Muscle of arm (tissue), 12 donors: Measurements from ENCODE around the gene ARID1B. TPM values are rescaled to one million over a fixed set of nuclear protein-coding genes. Genes with fewer than 3 reads are reported as not detected.

Experiments
- DNase-seq: peaks from one replicate; pipeline ENCODE4 v3.0.0-alpha.2; 2013
- polyA plus RNA-seq, 12 donors: library from polyadenylated mRNA; unstranded; fragments of 120-200 nt; gene quantifications; one replicate each; pipeline ENCODE4 v1.2.1, GENCODE V29; 2013; ENCODE audit not compliant: insufficient read length in 12 of 12

Gene ARID1B
- polyA plus RNA-seq, 12 donors: 54.3 to 377 (median 68.6) TPM

DNA sequence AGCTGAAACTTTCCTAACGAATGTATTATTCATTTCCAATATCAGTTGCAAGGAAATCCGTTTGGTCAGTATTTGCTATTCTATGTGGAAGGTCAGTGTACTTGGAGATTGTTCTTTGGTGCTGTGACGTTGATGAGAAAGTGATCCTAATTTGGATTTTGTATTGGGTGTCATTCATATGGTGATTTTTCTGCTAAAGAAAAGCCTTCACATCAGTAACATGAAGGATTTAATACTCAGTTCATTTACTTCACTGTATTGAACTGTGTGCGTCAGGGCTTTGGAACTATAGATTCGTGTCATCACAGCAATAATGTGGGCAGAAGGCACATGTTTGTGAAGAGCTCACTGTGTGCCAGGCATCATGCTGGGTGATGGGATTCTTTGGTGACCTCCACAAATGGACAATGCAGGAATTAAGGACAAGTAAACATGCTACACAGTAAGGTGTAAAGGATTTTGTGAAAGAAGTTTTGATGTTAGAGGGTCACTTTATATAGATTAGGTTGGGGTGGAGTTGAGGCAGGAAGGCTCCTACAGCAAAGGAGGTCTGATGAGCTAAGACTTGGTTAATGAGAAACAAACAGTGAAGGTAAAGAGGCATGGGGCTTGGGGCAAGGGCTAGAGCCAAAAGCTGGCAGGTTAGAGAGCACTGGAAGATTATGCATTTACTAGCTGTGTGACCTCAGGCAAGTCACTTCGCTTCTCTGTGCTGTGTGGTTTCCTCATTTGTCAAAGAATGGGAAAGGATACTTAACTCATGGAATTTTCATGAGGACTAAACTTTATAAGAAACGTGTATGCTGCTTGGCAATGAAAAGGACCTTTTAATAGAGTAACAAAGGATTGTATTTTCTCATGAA lies 12.1 kb downstream of the ARID1B start:
- DNase-seq: no peak

DNA sequence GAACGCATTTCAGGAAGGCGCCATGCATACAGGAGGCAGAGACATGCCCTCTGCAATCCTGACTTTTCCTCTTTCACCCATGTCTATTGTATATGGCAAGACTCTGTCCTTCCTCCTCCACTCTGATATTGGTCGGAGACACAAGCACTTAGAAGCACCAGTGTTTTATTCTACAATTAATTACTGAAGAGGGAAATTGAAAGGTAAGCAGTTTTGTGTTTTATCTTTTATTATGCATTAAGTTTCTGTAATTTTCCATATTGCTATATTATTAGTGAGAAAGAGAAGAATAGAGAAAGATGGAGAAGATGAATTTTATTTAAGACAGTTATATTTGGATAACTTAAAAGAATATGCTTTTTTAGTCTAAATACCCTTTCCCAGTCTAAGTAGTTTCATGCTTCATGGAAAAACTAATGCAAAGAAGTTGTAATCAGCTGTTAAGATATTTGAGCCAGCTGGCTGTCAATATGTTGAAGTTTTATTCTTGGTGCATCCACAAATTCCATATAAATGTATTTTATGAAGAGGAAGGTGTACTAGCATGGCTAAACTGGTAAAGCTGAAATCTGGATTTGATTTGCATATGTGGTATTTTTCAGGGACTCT lies 13.6 kb downstream of the ARID1B start:
- no peak for DNase-seq

DNA sequence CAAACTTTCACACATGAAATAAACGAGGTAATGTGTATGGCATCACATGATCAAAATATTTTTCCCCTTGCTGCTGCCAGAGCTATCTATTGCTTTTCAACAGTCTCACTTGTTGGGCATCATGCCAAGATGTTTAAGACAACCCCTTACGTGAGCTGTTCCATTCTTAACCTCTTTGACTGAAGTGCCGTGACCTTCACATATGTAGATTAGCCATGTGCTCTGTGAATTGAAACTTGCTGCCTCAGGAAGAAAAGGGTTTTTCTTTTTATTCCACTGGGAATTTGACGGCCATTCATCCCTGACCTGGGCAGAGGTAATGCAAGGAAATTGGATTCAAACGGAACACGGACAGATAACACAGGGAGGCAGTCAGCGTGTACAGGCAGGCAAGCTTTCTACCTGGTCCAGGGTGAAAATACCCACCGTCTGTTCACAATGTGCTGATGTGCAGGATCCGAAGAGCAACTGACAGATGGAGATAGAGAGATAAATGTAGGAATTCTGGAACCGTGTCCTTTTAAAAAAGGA lies 14.2 kb downstream of the ARID1B start:
- DNase-seq: peak; percentile 37

DNA sequence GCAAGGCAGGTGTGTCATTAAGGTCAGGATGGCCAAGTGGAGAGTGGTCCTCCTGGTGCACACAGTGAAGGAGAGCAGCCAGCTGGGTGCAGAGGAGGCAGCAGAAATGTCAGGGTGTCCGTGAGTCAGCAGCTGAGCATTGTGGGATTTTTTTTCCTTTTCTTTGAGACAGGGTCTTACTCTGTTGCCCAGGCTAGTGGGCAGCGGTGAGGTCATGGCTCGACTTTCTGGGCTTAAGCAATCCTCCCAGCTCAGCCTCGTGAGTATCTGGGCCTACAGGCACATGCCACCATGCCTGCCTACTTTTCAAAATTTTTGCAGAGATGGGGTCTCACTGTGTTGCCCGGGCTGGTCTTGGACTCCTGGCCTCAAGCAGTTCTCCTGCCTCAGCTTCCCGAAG lies 16.0 kb downstream of the ARID1B start:
- DNase-seq: no peak

DNA sequence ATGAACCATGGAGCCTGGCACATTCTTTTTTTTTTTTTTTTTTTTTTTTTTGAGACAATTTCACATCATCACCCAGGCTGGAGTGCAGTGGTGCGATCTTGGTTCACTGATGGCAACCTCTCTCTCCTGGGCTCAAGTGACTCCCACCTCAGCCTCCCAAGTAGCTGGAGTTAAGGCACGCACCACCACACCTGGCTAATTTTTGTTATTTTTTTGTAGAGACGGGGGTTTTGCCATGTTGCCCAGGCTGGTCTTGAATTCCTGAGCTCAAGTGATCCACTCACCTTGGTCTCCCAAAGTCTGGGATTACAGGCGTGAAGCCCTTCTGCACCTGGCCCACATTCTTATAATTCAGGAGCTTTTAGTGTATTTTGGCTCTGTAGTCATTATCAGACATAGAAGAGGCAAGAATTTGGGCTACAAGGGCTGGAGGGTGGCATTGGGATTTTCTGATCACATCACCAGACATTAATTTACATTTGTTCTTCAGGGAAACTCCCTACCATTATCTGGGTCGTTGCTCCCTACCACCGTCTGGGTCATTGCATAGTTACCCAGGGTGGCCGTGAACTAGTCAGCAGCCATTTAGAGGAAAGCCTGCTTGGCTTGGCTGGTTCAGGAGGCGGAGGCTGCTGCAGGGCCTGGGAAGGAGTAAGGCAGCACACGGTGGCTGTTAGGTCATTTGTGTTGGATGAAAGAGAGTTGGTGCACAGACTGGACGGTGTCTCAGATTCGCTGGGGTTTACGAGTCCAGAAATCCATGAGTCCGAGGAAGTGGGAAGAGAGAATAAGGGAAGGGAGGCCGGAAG lies 17.6 kb downstream of the ARID1B start:
- DNase-seq: no peak

DNA sequence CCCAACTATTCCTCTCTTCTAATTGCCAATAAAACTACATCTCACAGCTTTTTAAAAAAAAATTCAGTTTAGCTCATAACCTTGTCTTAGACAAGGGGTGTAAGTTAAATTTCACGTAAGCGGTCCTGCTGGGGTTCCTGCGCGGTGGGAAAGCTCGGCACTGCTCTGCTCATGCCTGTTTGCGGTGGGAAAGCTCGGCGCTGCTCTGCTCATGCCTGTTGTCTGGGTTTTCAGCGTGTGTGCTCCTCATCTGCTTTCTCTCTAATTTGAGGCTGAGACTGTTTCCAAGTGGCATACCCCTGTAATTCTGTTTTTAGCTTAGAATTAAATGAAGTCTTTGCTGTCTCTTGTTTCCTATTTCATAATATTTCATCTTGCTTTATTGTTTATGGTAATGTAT lies 18.6 kb downstream of the ARID1B start:
- no peak for DNase-seq

DNA sequence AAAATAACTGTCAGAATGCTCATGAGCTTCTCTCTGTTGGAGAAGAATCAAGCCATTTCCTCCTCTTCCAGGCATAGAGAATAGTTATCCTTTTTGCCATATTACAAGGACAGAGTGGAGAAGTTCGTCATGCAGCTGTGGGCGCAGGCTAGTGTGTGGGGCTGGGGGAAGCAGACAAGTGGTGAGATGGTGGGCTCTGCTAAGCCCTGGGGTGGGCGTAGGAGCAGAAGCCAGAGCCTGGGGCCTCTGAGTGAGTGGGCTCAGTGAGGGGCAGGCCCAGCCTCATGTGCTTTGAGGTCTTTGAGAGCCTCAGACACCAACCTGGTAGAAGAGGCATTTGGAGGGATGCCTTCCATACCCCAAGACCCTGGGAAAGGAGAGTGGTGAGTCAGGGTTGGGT lies 19.4 kb downstream of the ARID1B start:
- no peak for DNase-seq

DNA sequence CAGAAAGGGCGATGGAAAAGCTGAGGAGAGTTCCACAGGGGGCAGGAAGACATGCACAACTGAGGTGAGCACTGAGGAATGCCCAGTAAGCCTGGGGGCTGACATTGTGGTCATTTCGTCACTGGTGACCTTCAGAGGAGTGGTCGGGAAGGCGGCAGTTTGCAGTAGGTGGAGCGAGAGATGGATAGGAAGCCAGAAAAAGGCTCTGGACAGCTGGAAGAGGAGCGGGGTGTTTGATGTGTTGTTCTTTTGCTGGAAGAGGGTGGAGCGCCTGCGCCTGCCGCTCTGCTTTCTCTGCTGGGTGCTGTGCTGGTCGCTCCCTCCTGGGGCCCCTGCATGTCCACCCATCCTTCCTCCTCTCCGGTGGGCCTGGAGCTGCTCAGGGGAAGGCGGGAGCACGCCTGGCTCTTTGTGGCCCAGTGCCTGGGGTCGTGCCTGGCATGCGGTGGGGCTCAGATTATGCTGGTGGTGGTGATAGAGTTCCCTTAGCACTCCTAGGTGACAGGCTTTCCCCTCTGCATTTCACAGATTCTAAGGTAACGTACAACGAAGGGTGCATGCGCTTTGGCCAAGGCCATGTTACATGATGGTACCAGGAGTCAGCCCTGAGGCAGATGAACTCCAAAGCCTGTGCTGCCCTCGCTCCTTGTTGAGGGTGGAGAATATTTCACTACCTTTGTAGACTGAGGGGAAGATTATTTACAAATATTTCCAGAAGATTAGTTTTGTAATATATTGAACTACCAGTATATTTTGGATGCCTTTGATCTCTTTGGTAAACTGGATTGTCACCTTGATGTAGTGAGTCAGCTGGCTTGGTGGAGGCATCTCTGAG lies 20.9 kb downstream of the ARID1B start:
- no peak for DNase-seq

DNA sequence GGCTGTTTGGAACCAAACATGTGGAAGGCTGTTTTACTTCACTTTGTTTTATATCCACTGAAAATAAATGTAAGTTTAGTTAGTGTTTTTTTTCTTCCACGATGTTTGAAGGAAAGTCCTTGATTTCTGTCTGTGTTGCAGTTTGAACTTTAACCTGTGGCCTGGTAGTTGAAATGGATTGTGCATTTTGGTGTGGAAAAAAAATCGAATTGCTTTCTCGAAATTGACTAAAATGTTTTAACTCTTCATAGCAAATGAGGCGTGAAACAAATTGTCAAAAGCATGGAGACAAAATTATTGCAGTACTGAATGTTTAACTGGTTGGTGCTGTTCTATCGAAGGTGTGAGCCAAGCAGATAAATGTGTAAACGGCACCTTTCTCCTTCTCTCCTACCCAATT lies 24.5 kb downstream of the ARID1B start:
- DNase-seq: no peak

DNA sequence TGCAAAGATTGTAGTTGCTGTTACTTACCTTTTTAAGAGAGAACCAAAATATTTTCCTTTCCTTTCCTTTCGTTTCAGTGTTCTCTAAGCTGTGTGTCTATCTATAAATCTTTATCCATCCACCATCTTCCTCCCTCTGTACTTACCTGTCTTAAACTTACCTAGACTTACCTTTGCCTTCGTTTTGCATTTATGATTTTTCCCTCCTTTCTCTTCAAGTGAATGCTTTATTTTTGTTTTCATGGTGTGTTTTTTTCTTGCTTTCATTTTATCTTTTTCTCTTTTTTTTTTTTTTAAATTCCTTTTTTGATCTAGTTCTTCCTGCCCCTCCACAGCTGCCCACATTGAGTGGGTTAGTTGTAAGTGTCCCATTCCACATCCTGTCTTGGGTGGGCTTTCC lies 26.2 kb downstream of the ARID1B start:
- DNase-seq: no peak

DNA sequence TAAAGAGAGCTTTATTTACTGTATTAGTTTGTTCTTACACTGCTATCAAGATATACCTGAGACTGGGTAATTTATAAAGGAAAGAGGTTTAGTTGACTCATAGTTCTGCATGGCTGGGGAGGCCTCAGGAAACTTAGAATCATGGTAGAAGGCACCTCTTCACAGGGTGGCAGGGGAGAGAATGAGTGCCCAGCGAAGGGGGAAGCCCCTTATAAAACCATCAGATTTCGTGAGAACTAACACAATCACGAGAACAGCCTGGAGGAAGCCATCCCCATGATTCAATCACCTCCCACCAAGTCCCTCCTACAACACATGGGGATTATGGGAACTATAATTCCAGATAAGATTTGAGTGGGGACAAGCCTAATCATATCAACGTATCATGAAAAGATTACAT lies 27.2 kb downstream of the ARID1B start:
- no peak for DNase-seq

DNA sequence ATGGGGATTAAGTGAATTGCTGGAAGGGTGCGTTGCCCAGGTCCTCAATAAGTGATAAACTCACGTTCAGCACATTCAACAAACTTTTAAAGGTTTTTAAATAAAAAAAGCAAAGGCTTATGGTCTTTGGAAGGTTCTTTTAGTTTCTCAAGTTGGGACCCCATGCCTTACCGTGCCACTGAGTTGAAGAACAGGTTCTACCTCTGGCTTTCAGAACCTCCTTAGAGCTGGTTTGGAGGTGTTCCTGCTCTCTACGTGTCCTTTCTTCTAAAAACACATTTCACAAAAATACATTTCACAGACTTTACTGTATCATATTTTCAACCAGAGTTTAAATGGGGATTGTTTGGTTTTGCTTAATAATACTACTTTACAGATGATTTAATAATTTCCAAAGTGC lies 29.0 kb downstream of the ARID1B start:
- no peak for DNase-seq

DNA sequence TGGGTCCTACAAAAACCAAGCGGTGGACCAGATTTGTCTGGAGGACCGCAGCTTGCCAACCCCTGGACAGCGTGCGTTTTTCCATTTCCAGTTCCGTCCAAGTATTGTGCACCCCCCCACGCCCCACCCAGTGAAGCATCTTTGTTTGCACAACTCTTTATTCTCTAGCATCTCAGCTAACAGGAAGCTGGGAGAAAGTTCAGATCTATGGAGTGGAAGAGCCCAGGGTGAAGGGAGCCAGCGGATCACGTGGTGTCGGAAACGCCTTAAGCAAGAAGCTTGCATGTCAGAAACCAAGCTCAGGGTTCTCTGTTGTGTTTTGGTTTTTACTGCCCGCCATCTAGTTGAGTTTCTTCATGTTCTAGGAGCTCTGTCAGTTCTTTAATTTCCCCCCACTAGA lies 29.9 kb downstream of the ARID1B start:
- no peak for DNase-seq

DNA sequence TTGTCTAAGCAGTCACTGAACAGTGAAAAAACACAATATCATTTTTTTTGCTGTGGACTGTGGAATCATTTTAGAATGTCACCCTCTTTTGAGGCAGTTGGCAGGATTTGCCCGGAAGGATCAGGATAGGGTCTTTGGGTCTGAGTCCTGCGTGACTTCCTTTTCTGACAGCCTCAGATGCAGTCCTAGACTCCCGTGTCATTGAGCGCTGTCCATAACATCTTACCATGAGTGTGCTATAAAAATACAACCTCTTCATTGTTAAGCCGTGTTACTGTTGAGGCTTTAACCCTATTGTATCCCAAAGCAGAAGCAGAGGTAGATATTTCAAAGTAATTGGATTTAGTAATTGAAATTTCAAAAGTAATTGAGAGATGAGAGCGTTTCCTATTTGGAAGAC lies 30.6 kb downstream of the ARID1B start:
- DNase-seq: no peak

DNA sequence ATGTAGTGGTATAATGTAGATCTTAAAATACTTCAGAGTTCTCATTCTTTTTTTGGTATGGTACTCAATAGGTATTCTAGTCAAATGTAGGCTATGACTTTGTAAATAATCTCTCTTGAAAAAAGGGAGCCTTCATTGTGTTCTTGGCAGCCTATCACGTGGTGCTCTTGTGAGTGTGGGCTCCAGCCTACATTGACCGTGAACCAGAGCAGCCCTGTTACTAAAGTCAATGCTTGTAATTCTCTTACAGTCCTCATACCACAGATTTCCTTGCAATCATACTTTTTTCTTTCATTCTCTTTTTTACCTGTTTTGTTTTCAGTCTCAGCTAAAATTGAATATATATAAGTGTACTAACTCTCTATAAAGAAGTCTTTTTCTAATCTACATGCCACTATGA lies 31.1 kb downstream of the ARID1B start:
- DNase-seq: no peak

DNA sequence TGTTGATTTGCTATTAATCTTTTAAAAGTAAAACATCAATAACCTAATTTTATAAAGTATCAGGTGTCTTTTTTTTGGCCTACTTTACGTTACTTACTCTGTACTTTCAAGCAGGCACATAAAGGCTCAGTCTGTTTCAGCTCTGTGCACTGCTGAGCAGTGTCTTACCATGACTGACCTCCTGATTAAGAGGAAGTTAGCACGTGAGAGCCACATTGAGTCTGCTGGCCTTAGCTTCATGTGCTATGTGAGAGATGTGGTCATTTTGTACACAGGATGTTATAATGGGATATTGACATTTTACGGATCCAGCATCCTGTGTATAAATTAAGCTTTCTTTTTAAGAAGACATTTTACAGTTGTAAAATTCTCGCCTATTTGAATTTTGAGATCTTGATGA lies 31.9 kb downstream of the ARID1B start:
- no peak for DNase-seq

DNA sequence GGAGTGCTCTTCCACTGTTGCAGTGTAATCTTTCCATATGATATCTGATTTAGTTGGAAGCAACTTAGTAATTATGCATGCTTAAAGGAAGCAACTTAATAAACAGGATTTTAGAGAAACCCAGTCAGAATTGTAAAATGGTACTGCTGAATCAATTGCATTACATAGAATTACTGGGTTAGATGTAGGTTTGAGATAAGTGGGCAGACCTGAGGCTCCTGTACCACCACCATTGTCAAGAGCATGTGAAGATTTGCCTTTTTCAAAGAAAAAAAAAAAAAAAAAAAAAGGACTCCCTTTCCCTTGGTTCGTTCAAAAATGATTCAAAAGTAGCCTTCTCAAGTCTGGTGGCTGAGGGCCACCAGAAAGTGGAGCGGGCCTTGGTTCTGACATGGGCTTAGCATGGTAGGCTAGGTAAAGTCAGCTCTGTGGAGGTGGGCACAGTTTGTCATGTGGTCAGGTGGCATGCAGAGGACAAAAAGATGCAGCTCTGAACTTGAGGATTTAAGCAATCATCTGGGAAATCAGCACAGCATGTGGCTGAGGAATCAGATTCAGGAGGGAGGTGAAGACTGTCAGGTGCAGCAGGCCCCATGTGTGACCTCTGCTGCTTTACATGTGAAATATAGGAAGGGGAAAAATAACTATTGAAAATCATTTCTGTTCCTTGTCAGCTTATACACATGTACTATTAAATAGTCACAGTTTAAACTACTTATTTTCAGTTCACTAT lies 32.4 kb downstream of the ARID1B start:
- no peak for DNase-seq

DNA sequence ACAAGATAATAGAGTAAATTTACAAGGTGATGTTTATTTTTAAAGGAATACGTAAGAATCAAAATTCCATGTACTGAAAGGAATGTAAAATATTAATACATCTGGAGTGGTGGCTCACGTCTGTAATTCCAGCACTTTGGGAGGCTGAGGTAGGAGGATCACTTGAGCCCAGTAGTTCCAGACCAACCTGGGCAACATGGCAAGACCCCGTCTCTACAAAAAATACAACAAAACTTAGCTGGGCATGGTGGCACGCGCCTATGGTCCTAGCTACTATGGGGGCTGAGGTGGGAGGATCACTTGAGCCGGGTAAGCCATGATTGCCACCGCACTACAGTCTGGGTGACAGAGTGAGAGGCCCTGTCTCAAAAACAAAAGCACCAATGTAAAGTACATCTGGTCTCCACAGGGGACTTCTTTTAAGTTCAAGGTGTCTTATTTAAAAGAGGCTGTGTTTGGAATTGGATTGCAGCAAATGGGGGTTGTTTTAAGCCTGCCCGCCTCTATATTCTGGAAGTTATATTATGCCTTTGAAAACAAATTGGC lies 36.9 kb downstream of the ARID1B start:
- no peak for DNase-seq

DNA sequence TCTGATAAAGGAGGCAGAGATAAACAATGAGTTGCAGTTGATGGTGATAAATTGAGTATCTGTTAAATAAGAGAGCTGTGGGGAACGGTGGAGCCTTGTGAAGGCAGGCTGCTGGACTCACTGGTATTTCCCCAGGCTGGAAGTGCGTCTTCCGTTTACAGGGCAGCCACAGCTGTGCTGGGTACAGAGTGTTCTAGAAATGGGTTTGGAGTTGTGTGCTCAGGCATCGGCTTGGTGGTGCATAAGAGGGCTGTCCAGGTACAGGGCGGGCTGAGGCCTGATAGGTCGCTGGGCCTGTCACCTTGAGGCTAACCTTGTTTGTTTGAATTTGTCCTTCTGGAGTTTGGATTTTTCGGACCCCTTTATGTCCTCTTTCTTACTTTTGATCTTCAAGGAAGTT lies 39.3 kb downstream of the ARID1B start:
- no peak for DNase-seq

DNA sequence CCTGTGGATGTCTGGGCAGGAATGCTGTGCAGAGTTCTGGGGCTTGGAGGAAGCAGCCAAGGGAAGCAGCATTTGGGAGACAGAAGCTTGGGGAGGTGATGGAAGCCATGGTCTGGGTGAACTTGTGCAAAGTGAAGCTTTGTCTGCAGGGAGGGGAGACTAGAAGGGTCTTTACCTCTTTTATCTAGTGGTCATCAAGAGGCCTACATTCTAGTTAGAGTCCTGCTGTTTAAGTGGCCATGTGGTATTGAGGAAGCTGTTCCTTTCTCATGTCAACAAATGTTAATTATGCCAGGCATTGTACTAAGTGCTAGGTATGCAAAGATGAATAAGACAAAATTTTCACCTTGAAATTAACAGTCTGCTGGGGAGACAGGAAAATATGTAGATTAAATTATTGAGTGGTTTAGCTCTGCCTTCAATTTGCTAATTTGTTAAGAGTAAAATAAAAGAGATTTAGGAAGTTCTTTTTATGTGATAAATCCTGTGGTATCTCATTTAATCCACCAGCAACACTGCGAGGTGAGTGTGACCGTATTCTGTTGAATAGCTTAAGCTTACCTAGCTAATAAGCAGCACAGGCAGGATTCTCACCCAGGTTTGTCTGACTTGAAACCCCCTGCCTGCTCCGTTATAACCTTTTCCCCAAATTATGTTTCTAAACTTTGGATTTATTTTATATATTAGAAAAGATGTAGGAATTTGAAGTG lies 43.1 kb downstream of the ARID1B start:
- no peak for DNase-seq
